ENCODE measurements around the gene TNS3. TPM values are rescaled to one million over a fixed set of nuclear protein-coding genes. Genes with fewer than 3 reads are reported as not detected.

Gene TNS3
- polyA plus RNA-seq, 2 donors: 2.7 to 3.4 TPM

GRCh38 chr7:47226696-47227095 is 355.2 kb downstream of the TNS3 start:
- H3K4me1 ChIP-seq (ENCODE audit: control insufficient read depth in 2 of 2, insufficient read depth in 2 of 2, low read length in 1 of 2): no peaks in the 10 kb centered on the region
- no peak overlapping the region for H3K4me3 ChIP-seq (ENCODE audit: low read depth in 1 of 2, low read length in 2 of 2)
- whole genome bisulfite sequencing, 2 donors: 84 to 85% methylated on average over 5 of the region's 5 CpGs
- no peak overlapping the region for H3K27ac ChIP-seq (ENCODE audit: low read depth in 2 of 2, low read length in 1 of 2)
- no peaks in the 10 kb centered on the region for H3K9me3 ChIP-seq (ENCODE audit: control insufficient read depth in 2 of 2, insufficient read depth in 1 of 2, low read depth in 1 of 2, low read length in 1 of 2)
- no peaks in the 10 kb centered on the region for H3K36me3 ChIP-seq (ENCODE audit: control insufficient read depth in 2 of 2, insufficient read depth in 2 of 2, low read length in 1 of 2)
- no peaks in the 10 kb centered on the region for H3K27me3 ChIP-seq (ENCODE audit: control insufficient read depth in 1 of 2, insufficient read depth in 2 of 2, low read length in 2 of 2)

- Histone ChIP-seq H3K36me3 (ENCODE audit: control insufficient read depth in 2 of 2, insufficient read depth in 2 of 2, low read length in 1 of 2) (no peaks in the 10 kb centered on the region), H3K9me3 (ENCODE audit: control insufficient read depth in 2 of 2, insufficient read depth in 1 of 2, low read depth in 1 of 2, low read length in 1 of 2) (no peaks in the 10 kb centered on the region), H3K4me3 (ENCODE audit: low read depth in 1 of 2, low read length in 2 of 2) (no peak overlapping the region), H3K27me3 (ENCODE audit: control insufficient read depth in 1 of 2, insufficient read depth in 2 of 2, low read length in 2 of 2) (no peaks in the 10 kb centered on the region), H3K4me1 (ENCODE audit: control insufficient read depth in 2 of 2, insufficient read depth in 2 of 2, low read length in 1 of 2) (no peaks in the 10 kb centered on the region), H3K27ac (ENCODE audit: low read depth in 2 of 2, low read length in 1 of 2) (no peak overlapping the region)
- WGBS, 2 donors: 74 to 76% methylated on average over 3 of the region's 3 CpGs
Observed at GRCh38 chr7:47225387-47226131, 356.4 kb downstream of the TNS3 start.

All from esophagus (tissue), 2 donors.